Neural cell (in vitro differentiated cells): ENCODE data around the gene EOMES. TPM values are rescaled to one million over a fixed set of nuclear protein-coding genes. Genes with fewer than 3 reads are reported as not detected.

ENCODE experiments used
- H2AFZ ChIP-seq: fragments of 200-600, 300-800 bp; sonication (generic), shearing (Covaris generic); 2 replicates; pipeline ENCODE4 v1.6.0; 2014; ENCODE audit warnings: low read depth, mild to moderate bottlenecking, antibody characterized with exemption, low read length, moderate library complexity
- H3F3A ChIP-seq: fragments of 200-600 bp; shearing (Covaris generic); 2 replicates; pipeline ENCODE4 v1.6.1; 2016; ENCODE audit warnings: mild to moderate bottlenecking, moderate library complexity, mixed read lengths, antibody characterized with exemption, low read length; ENCODE audit not compliant: insufficient read depth, poor library complexity, severe bottlenecking
- H3K27ac ChIP-seq: fragments of 200-600, 300-800 bp; sonication (generic), shearing (Covaris generic); 2 replicates; pipeline ENCODE4 v1.5.1; 2014; ENCODE audit warnings: mild to moderate bottlenecking, low read length, moderate library complexity
- H3K27me3 ChIP-seq: fragments of 300-800, 200-600 bp; sonication (generic), shearing (Covaris generic); 2 replicates; pipeline ENCODE4 v1.6.0; 2014; ENCODE audit warnings: mild to moderate bottlenecking, low read depth, low read length, moderate library complexity; ENCODE audit not compliant: insufficient read depth
- H3K36me3 ChIP-seq: fragments of 300-800, 200-600 bp; sonication (generic), shearing (Covaris generic); 2 replicates; pipeline ENCODE4 v1.5.1; 2014; ENCODE audit warnings: mild to moderate bottlenecking, antibody characterized with exemption, low read length, moderate library complexity; ENCODE audit not compliant: insufficient read depth
- H3K4me2 ChIP-seq: fragments of 300-800, 200-600 bp; sonication (generic), shearing (Covaris generic); 2 replicates; pipeline ENCODE4 v1.6.0; 2014; ENCODE audit warnings: mild to moderate bottlenecking, low read length
- H3K4me3 ChIP-seq: fragments of 300-800, 200-600 bp; sonication (generic), shearing (Covaris generic); 2 replicates; pipeline ENCODE4 v1.5.1; 2014; ENCODE audit warnings: mild to moderate bottlenecking, low read length, moderate library complexity
- H3K79me2 ChIP-seq: fragments of 200-600 bp; shearing (Covaris generic); replicated peaks from 2 replicates; pipeline ENCODE4 v1.6.0; 2014; ENCODE audit warnings: mild to moderate bottlenecking, low read length, moderate library complexity; ENCODE audit not compliant: insufficient read depth
- H3K9ac ChIP-seq: fragments of 300-800, 200-600 bp; sonication (generic), shearing (Covaris generic); 2 replicates; pipeline ENCODE4 v1.6.1; 2016; ENCODE audit warnings: mild to moderate bottlenecking, low read length, mixed read lengths
- H3K9me2 ChIP-seq: fragments of 200-600 bp; shearing (Covaris generic); 2 replicates; pipeline ENCODE4 v1.6.1; 2016; ENCODE audit warnings: mild to moderate bottlenecking, low read length, mixed read lengths; ENCODE audit not compliant: insufficient read depth
- H3K9me3 ChIP-seq: fragments of 200-600, 300-800 bp; sonication (generic), shearing (Covaris generic); 2 replicates; pipeline ENCODE4 v1.6.1; 2016; ENCODE audit warnings: mild to moderate bottlenecking, mixed run types, low read length, moderate library complexity, mixed read lengths
- H4K20me1 ChIP-seq: fragments of 200-600 bp; shearing (Covaris generic); 2 replicates; pipeline ENCODE4 v1.6.1; 2016; ENCODE audit warnings: mild to moderate bottlenecking, mixed run types; ENCODE audit not compliant: insufficient read depth
- EP300 ChIP-seq: fragments of 450-650 bp; conservative IDR thresholded peaks from 2 replicates; pipeline ENCODE4 v1.6.1; 2014; ENCODE audit warnings: antibody characterized with exemption, mild to moderate bottlenecking, moderate library complexity; ENCODE audit not compliant: poor library complexity, severe bottlenecking
- EZH2 ChIP-seq: fragments of 200-600, 300-800 bp; shearing (Covaris generic), sonication (generic); IDR thresholded peaks from 2 replicates; pipeline ENCODE4 v1.6.1; 2014; ENCODE audit warnings: antibody characterized with exemption, low read length, borderline replicate concordance, mild to moderate bottlenecking; ENCODE audit not compliant: insufficient read depth, poor library complexity, severe bottlenecking
- MXI1 ChIP-seq: fragments of 450-650 bp; conservative IDR thresholded peaks from 2 replicates; pipeline ENCODE4 v1.6.1; 2014; ENCODE audit warnings: antibody characterized with exemption, mild to moderate bottlenecking; ENCODE audit not compliant: poor library complexity, severe bottlenecking
- POLR2AphosphoS5 ChIP-seq: IDR thresholded peaks from 2 replicates; pipeline ENCODE4 v1.6.1; 2012
- RAD21 ChIP-seq: fragments of 450-650 bp; conservative IDR thresholded peaks from 2 replicates; pipeline ENCODE4 v1.6.1; 2014; ENCODE audit warnings: antibody characterized with exemption, mild to moderate bottlenecking, moderate library complexity
- SMC3 ChIP-seq: fragments of 450-650 bp; conservative IDR thresholded peaks from 2 replicates; pipeline ENCODE4 v1.6.1; 2014; ENCODE audit warnings: antibody characterized with exemption, mild to moderate bottlenecking, moderate library complexity; ENCODE audit not compliant: poor library complexity
- TAF1 ChIP-seq: IDR thresholded peaks from 2 replicates; pipeline ENCODE4 v1.6.1; 2012; ENCODE audit warnings: low read depth
- polyA plus RNA-seq: library from polyadenylated mRNA; depleted of rRNA; stranded (reverse); fragments of >200 nt; gene quantifications from 2 replicates; pipeline ENCODE4 v1.2.3, GENCODE V29; 2014
- TF ChIP-seq, protein P1 (sequence below): fragments of 450-650 bp; IDR thresholded peaks from 2 replicates; pipeline ENCODE4 v1.5.1; 2014; ENCODE audit warnings: antibody characterized with exemption, mild to moderate bottlenecking, moderate library complexity; ENCODE audit not compliant: poor library complexity, severe bottlenecking
- TF ChIP-seq, protein P2 (sequence below): IDR thresholded peaks from 2 replicates; pipeline ENCODE4 v1.6.1; 2012; ENCODE audit warnings: borderline replicate concordance

EOMES gene
- polyA plus RNA-seq, 1 donor from 2014 or later: 0.24 TPM

DNA sequence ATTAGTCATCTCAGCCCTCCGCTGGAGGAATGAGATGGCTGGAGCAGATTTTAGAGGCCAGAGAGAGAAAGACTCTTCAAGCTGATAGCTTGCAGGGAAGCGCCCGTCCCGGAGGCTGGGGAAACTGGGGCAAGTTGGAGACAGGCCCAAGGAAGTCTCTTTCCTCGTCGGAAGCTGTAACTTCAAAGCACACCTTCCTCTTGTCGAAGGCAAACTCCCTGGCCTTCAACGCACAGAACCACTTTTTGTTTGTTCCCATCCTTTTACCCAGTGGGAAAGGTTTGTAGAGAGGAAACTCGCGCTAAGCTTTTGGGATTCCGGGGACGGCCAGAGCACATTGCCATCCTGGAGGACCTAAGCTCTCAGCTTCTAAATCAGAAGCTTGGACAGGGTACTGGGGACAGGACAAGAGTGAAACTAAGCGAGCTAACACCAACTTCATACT lies 900 bp upstream of the EOMES start:
- Histone ChIP-seq H3K4me3 (no peak overlapping the region), H3K27ac (no peak overlapping the region), H3K36me3 (no peaks in the 10 kb centered on the region), H3K4me2 (no peak overlapping the region), H3K27me3 (peaks cover 100% of the 10 kb centered on the region), H2AFZ (no peak overlapping the region), H4K20me1 (no peaks in the 10 kb centered on the region), H3K9ac (no peak overlapping the region), H3F3A (no peaks in the 10 kb centered on the region), H3K9me3 (no peaks in the 10 kb centered on the region), H3K79me2 (no peaks in the 10 kb centered on the region), H3K9me2 (no peaks in the 10 kb centered on the region)
- TF ChIP-seq, protein P1, sequence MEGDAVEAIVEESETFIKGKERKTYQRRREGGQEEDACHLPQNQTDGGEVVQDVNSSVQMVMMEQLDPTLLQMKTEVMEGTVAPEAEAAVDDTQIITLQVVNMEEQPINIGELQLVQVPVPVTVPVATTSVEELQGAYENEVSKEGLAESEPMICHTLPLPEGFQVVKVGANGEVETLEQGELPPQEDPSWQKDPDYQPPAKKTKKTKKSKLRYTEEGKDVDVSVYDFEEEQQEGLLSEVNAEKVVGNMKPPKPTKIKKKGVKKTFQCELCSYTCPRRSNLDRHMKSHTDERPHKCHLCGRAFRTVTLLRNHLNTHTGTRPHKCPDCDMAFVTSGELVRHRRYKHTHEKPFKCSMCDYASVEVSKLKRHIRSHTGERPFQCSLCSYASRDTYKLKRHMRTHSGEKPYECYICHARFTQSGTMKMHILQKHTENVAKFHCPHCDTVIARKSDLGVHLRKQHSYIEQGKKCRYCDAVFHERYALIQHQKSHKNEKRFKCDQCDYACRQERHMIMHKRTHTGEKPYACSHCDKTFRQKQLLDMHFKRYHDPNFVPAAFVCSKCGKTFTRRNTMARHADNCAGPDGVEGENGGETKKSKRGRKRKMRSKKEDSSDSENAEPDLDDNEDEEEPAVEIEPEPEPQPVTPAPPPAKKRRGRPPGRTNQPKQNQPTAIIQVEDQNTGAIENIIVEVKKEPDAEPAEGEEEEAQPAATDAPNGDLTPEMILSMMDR: no peak
- no peak for TF ChIP-seq EZH2
- no peak for TF ChIP-seq TAF1
- TF ChIP-seq EP300: no peak
- TF ChIP-seq MXI1: no peak
- TF ChIP-seq POLR2AphosphoS5: no peak
- TF ChIP-seq, protein P2, sequence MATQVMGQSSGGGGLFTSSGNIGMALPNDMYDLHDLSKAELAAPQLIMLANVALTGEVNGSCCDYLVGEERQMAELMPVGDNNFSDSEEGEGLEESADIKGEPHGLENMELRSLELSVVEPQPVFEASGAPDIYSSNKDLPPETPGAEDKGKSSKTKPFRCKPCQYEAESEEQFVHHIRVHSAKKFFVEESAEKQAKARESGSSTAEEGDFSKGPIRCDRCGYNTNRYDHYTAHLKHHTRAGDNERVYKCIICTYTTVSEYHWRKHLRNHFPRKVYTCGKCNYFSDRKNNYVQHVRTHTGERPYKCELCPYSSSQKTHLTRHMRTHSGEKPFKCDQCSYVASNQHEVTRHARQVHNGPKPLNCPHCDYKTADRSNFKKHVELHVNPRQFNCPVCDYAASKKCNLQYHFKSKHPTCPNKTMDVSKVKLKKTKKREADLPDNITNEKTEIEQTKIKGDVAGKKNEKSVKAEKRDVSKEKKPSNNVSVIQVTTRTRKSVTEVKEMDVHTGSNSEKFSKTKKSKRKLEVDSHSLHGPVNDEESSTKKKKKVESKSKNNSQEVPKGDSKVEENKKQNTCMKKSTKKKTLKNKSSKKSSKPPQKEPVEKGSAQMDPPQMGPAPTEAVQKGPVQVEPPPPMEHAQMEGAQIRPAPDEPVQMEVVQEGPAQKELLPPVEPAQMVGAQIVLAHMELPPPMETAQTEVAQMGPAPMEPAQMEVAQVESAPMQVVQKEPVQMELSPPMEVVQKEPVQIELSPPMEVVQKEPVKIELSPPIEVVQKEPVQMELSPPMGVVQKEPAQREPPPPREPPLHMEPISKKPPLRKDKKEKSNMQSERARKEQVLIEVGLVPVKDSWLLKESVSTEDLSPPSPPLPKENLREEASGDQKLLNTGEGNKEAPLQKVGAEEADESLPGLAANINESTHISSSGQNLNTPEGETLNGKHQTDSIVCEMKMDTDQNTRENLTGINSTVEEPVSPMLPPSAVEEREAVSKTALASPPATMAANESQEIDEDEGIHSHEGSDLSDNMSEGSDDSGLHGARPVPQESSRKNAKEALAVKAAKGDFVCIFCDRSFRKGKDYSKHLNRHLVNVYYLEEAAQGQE: no peak
- no peak for TF ChIP-seq RAD21
- no peak for TF ChIP-seq SMC3

DNA sequence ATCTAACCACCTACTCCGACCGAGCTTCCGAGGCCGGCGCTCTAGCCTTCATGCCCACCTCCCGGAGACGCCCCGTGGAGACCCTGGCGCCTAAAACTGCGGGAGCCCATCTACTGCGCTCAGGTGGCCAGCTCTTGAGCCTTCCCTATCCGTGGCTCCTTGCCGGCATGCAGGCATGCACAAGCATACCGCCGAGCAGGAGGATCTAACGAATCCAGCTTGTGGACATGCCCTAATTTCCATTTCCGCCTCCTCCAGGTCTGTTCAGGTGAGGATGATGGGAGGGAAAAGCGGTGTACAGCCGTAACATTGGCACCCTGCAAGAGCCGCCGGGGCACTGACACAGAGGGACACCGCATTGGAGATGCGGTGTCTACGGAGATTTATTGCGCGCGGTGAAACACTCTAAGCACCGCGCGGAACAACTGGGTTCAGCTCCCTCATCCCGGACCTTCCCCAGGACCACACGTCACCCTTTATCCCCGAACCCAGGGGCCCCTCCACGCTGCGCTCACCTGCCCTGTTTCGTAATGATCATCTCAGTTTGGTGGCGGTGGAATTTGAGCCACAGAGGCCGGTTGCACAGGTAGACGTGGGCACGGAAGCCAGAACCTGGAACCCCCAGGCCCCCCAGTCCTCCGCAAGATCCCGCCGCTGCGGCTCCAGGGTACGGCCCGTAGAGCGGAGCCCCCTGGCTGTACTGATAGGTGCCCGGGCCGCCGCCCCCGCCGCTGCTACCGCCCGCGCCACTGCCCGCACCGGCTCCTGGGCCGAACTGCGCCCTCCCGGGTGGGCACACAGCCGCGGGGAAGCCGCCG lies 1.0 kb downstream of the EOMES start:
- H2AFZ ChIP-seq: no peak overlapping the region
- H3K4me3 ChIP-seq: peak overlapping the region; percentile 64
- H3F3A ChIP-seq: no peaks in the 10 kb centered on the region
- no peaks in the 10 kb centered on the region for H3K79me2 ChIP-seq
- H3K36me3 ChIP-seq: no peaks in the 10 kb centered on the region
- H3K9me2 ChIP-seq: no peaks in the 10 kb centered on the region
- H3K9me3 ChIP-seq: no peaks in the 10 kb centered on the region
- TF ChIP-seq EZH2 (peak; percentile 79), MXI1 (no peak), RAD21 (no peak), SMC3 (no peak), POLR2AphosphoS5 (peak; percentile 78)
- TF ChIP-seq, protein P1: peak; percentile 53
- H3K4me2 ChIP-seq: no peak overlapping the region
- H4K20me1 ChIP-seq: no peaks in the 10 kb centered on the region
- no peak overlapping the region for H3K9ac ChIP-seq
- peaks cover 100% of the 10 kb centered on the region for H3K27me3 ChIP-seq
- H3K27ac ChIP-seq: no peak overlapping the region
